ENCODE results near the gene CACNA1C.
"Not testable (repeated sequence)": the region's sequence is repeated elsewhere in the genome, so short reads cannot be mapped to it uniquely, and the experiment has no call there.

The CACNA1C gene

GRCh38 chr12:2247596-2247995 lies 194.8 kb downstream of the CACNA1C start:
- in situ Hi-C loops (cut with MboI; ENCODE audit: low sequenced_read_pairs) = no loop called here

DNA sequence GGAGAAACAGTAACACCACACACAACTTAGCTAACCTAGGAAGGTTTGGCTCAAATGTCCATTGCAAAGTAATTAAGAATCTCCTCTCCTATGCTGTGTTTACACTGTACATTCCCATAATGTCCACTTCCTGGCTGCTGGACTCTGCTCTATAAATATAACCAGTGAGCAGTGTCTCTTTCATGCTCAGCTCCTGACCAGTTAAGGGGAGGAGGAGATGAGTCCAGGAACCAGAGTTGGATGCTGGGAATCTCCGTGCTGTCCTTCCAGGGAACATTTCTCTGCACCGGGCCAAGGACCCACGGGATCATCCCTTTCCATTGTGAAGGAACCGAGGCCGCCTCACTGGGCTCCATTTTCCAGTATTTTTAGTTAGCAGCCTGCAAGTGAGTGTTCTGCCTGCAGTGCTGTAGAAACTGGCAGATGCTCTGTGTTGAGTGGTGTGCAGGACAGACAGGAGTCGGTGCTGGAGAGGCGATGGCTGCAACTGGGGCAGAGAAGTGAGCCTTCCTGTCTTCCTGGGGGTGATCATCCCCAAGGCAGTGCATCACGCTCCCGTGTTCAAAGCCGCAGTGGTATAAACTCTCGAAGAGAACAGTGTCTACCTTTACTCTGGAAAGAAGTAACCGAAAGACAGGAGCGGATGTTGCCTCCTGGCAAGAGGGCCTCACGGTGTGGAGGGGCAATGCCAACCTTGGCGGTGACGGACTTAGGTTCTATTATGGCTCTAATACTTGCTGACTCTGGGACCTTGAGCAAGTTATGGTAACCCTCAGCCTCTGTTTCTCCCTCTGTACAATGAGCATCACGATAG lies 195.5 kb downstream of the CACNA1C start:
- in situ Hi-C loops (cut with MboI; ENCODE audit: low sequenced_read_pairs) = no loop called here

DNA sequence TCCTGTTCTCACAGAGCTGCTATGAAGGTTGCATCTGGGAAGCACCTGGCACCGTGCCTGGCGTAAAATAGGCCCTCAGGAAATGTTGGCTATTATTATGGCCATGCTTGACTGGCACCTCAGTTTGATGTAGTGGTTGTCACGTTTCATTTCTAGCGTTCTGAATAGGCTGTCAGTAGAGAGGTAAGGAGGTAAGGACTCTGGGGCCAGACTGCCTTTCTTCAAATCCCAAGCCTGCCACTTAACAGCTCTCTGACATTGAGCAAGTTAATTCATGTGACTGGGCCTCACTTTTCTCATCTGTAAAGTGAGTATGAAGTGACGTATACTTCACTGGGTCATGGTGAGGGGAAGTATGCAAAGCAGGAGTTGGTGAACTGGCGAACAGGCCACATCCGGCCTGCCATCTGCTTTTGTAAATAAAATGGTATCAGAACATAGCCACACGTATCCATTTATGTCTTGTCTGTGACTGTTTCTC lies 196.2 kb downstream of the CACNA1C start:
- in situ Hi-C loops (cut with MboI; ENCODE audit: low sequenced_read_pairs) = no loop called here

DNA sequence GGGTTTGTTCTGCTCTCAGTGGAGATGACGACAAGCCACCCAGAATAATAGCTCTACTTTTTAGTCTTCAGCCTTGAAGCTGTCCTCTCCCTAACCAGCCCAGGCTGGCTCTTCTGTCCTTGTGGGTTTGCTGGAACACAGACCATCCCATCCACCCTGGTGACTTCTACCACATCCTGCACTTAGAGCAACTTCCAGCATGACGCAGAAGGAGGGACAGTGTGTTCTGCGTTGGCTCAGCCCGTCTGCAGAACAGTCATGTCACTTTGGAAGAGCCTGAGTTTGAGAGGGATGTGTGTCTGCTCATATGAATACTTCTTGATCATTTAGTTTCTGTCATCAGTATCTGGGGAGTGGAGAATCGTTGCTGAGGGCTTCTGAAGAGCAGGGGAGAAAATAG lies 198.0 kb downstream of the CACNA1C start:
- in situ Hi-C loops (cut with MboI; ENCODE audit: low sequenced_read_pairs) = no loop called here

DNA sequence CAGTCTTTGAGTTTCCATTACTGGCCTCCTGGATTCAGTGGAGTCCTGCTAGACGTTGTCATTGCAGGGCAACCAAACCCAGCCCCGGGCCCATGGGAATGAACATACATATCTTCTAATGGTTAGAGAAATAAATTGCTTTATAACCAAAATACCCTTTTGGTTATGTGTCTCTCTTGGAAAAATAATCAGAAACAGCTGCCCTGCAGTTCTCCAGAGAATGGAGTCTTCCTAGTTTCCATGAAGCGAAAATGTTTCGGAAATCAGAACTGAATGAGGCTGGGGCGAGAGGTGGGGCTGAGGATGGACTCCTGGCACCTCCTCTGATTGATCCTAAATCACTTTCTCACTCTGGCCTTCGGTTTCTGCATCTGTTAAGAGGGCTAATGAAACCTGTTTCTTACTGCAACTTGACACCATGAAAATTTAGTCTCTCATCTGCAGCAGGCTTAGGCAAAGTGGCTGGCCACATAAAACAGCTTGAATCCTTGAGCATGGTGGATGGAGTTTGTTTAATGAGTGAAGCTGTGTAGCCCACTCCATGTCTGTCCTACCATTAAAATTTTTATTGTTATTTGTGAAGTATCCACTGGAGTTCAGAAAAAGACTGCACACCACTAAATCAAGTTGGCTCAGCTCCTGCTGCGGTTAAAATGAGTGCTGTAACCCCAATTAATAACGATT lies 198.9 kb downstream of the CACNA1C start:
- in situ Hi-C loops (cut with MboI; ENCODE audit: low sequenced_read_pairs) = no loop called here

GRCh38 chr12:2255311-2255710 lies 202.5 kb downstream of the CACNA1C start:
- in situ Hi-C loops (cut with MboI; ENCODE audit: low sequenced_read_pairs) = no loop called here

DNA sequence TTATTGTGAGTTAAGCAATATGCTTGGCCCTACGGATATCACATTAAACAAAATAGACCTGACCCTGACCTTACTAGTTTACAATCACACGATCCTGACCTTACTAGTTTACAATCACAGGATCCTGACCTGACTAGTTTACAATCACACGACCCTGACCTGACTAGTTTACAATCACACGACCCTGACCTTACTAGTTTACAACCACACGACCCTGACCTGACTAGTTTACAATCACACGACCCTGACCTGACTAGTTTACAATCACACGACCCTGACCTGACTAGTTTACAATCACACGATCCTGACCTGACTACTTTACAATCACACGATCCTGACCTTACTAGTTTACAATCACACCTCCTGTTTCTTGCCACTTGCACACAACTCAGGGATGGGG lies 202.9 kb downstream of the CACNA1C start:
- in situ Hi-C loops (cut with MboI; ENCODE audit: low sequenced_read_pairs) = not testable (repeated sequence)

- in situ Hi-C loops (cut with MboI; ENCODE audit: low sequenced_read_pairs) = no loop called here
Measured at GRCh38 chr12:2256453-2256852, 203.7 kb downstream of the CACNA1C start.

- in situ Hi-C loops (cut with MboI; ENCODE audit: low sequenced_read_pairs) = no loop called here
Measured at GRCh38 chr12:2256915-2257314, 204.1 kb downstream of the CACNA1C start.

- in situ Hi-C loops (cut with MboI; ENCODE audit: low sequenced_read_pairs) = no loop called here
Measured at GRCh38 chr12:2258025-2258424, 205.2 kb downstream of the CACNA1C start.

DNA sequence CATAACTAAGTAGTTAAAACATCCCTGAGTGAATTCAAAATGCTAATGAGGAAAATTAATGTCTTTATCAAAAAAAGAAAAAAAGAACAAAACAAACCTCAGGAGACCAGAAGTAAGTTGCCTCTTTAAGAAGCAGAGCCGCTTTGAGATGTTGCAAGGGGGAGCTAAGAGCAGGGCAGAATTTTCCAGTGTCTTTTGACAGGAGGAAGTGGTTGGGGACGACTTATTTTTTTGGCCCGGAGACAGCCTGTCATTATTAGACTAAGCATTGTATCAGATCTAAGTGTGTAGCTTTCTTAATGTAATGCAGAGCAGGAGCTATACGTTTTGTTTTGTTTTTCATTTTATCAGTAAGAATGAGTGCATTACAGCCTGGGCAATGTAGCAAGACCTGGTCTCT lies 206.6 kb downstream of the CACNA1C start:
- in situ Hi-C loops (cut with MboI; ENCODE audit: low sequenced_read_pairs) = no loop called here

- in situ Hi-C loops (cut with MboI; ENCODE audit: low sequenced_read_pairs) = no loop called here
Measured at GRCh38 chr12:2260441-2260840, 207.7 kb downstream of the CACNA1C start.

DNA sequence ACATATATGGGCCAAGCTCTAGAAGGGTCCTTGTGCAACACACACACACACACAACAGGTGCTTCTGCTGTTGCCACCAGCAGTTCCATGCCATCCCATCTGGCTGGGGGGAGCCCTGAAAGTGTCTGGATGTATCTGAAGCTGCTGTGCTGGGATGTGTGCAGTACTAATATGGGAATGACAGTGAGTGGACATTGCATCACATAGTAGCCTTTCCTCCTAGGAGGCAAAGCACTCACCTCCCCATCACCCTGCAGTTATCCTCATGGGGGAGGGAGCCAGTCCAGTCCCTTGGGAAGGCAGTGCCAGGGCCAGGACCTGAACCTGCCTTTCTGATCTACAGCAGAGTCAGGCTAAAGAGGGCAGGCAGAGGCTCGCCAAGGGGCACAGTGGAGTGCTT lies 208.9 kb downstream of the CACNA1C start:
- in situ Hi-C loops (cut with MboI; ENCODE audit: low sequenced_read_pairs) = no loop called here

GRCh38 chr12:2262449-2262848 lies 209.7 kb downstream of the CACNA1C start:
- in situ Hi-C loops (cut with MboI; ENCODE audit: low sequenced_read_pairs) = no loop called here

GRCh38 chr12:2263901-2264300 lies 211.1 kb downstream of the CACNA1C start:
- in situ Hi-C loops (cut with MboI; ENCODE audit: low sequenced_read_pairs) = no loop called here

DNA sequence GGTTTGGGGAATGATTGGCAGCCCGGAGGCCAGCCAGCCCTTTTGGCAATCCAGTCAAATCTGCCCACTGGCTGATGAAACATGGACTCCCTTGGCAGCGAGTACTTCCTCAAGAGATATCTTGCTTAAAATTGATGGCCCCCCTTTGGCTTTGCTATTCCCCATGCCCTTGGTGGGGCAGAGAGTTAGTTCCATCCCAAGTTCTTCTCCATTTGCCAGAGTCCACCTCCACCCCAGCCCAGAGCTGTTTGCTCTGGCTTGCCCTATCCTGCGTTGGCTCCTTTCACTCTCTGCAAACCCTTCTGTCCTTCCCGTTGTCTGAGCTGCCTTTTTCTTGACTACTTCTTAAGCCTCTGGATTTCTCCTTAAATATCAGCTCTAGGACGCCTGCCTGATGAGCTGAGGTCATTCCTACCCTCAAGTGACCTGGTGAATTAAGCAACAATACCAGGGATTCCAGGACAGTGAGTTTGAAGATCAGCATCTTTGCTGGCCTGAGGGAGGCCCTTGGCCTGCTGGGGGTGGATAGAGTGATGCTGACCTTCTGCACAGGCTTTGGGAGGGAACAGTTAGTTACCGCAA lies 212.0 kb downstream of the CACNA1C start:
- in situ Hi-C loops (cut with MboI; ENCODE audit: low sequenced_read_pairs) = no loop called here

- in situ Hi-C loops (cut with MboI; ENCODE audit: low sequenced_read_pairs) = no loop called here
Measured at GRCh38 chr12:2265461-2266167, 212.8 kb downstream of the CACNA1C start.

- in situ Hi-C loops (cut with MboI; ENCODE audit: low sequenced_read_pairs) = no loop called here
Measured at GRCh38 chr12:2266666-2267620, 214.2 kb downstream of the CACNA1C start.

DNA sequence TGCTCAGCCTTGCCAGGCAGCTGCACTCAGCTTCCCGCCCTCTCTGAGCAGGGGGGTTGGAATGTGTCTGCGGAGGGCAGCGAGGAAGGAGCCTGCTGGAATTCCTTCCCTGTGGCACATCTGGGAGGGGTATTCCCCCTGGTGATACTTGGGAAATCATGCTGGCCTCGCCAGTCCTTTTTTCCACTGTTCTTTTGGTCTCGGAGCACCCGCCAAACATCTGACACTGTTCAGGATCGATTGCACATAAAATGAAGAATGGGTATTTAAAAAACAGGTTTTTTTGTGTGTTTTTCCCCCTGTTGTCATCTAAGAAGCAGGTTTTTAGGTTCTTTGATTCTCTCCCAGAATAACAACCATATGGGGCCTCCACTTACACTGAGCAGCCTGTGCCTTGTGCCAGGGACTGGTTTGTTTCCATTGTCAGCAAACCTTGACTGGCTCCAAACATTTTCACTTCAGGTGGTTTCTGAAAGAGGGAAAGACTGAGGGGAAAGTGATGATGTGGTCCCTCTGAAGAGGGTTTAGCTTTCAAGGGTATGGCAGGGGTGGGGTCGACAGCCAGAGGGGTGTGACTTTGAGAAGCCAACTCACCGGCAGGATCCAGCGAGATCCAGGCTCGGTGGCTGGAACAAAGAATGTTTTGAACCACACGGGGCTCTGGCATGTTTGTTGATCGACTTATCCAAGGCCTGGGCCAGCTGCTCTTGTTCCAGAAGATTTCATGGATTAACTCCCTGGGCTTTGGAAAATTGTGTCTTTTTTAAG lies 215.1 kb downstream of the CACNA1C start:
- in situ Hi-C loops (cut with MboI; ENCODE audit: low sequenced_read_pairs) = no loop called here

All from HL-60/S4 treated with phorbol 12-myristate 13-acetate at 8.2 ng/mL for 4 days and 3 days (cell line).